ENCODE measurements around the gene TTC39A. TPM values are rescaled to one million over a fixed set of nuclear protein-coding genes. Genes with fewer than 3 reads are reported as not detected.

The TTC39A gene
- total and polyA plus RNA-seq, 2 of the 13 experiments (the other 11 are each of a cell fraction or from before 2014, with no cell fraction given), result 0.33 to 1.5 TPM

DNA sequence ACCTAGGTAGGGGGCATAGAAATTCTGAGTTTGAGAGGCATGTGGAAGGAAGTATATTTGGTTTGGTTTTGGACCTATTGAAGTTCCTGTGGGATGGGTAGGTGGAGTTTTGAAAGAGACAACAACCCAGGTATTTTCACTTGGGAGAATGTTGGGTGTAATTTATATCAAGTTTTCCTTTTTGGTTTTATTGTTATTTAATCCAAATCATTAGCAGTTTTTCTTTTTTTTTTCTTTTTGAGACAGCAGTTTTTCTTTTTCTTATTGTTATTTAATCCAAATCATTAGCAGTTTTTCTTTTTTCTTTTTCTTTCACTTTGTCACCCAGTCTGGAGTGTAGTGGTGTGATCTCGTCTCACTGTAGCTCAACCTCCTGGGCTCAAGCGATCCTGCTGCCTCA is 64.2 kb downstream of the TTC39A start:
- TF ChIP-seq, protein P1, sequence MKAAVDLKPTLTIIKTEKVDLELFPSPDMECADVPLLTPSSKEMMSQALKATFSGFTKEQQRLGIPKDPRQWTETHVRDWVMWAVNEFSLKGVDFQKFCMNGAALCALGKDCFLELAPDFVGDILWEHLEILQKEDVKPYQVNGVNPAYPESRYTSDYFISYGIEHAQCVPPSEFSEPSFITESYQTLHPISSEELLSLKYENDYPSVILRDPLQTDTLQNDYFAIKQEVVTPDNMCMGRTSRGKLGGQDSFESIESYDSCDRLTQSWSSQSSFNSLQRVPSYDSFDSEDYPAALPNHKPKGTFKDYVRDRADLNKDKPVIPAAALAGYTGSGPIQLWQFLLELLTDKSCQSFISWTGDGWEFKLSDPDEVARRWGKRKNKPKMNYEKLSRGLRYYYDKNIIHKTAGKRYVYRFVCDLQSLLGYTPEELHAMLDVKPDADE (CRISPR knock-in tag; IDR thresholded peaks at IDR 0.05), result no peak
- TF ChIP-seq SIN3A (IDR thresholded peaks at IDR 0.05; ENCODE audit: borderline replicate concordance, low read depth, low read length) (no peak), HDAC1 (CRISPR knock-in tag; IDR thresholded peaks at IDR 0.05) (no peak), ZNF816 (CRISPR knock-in tag; IDR thresholded peaks at IDR 0.05; ENCODE audit: borderline replicate concordance) (no peak), U2AF2 (IDR thresholded peaks at IDR 0.05; ENCODE audit: low read depth, low read length) (no peak), BRD4 (CRISPR knock-in tag; IDR thresholded peaks at IDR 0.05) (no peak), ZNF326 (CRISPR knock-in tag; IDR thresholded peaks at IDR 0.05; ENCODE audit: borderline replicate concordance) (no peak), ZNF496 (CRISPR knock-in tag; IDR thresholded peaks at IDR 0.05; ENCODE audit: insufficient replicate concordance) (no peak), SOX6 (IDR thresholded peaks at IDR 0.05) (no peak), SOX6 (CRISPR knock-in tag; IDR thresholded peaks at IDR 0.05) (no peak), MTA1 (CRISPR knock-in tag; IDR thresholded peaks at IDR 0.05; ENCODE audit: borderline replicate concordance) (no peak), TGIF2 (CRISPR knock-in tag; IDR thresholded peaks at IDR 0.05) (no peak), NFRKB (IDR thresholded peaks at IDR 0.05) (no peak), GTF3A (CRISPR knock-in tag; conservative IDR thresholded peaks at IDR 0.05) (no peak), ZNF768 (CRISPR knock-in tag; IDR thresholded peaks at IDR 0.05) (no peak), DR1 (CRISPR knock-in tag; IDR thresholded peaks at IDR 0.05) (no peak)
- TF ChIP-seq, protein P2, sequence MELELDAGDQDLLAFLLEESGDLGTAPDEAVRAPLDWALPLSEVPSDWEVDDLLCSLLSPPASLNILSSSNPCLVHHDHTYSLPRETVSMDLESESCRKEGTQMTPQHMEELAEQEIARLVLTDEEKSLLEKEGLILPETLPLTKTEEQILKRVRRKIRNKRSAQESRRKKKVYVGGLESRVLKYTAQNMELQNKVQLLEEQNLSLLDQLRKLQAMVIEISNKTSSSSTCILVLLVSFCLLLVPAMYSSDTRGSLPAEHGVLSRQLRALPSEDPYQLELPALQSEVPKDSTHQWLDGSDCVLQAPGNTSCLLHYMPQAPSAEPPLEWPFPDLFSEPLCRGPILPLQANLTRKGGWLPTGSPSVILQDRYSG (CRISPR knock-in tag; IDR thresholded peaks at IDR 0.05), result no peak
- TF ChIP-seq, protein P3, sequence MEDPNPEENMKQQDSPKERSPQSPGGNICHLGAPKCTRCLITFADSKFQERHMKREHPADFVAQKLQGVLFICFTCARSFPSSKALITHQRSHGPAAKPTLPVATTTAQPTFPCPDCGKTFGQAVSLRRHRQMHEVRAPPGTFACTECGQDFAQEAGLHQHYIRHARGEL (CRISPR knock-in tag; IDR thresholded peaks at IDR 0.05), result no peak
- TF ChIP-seq, protein P4, sequence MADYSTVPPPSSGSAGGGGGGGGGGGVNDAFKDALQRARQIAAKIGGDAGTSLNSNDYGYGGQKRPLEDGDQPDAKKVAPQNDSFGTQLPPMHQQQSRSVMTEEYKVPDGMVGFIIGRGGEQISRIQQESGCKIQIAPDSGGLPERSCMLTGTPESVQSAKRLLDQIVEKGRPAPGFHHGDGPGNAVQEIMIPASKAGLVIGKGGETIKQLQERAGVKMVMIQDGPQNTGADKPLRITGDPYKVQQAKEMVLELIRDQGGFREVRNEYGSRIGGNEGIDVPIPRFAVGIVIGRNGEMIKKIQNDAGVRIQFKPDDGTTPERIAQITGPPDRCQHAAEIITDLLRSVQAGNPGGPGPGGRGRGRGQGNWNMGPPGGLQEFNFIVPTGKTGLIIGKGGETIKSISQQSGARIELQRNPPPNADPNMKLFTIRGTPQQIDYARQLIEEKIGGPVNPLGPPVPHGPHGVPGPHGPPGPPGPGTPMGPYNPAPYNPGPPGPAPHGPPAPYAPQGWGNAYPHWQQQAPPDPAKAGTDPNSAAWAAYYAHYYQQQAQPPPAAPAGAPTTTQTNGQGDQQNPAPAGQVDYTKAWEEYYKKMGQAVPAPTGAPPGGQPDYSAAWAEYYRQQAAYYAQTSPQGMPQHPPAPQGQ (CRISPR knock-in tag; IDR thresholded peaks at IDR 0.05; ENCODE audit: borderline replicate concordance), result no peak
- TF ChIP-seq, protein P5, sequence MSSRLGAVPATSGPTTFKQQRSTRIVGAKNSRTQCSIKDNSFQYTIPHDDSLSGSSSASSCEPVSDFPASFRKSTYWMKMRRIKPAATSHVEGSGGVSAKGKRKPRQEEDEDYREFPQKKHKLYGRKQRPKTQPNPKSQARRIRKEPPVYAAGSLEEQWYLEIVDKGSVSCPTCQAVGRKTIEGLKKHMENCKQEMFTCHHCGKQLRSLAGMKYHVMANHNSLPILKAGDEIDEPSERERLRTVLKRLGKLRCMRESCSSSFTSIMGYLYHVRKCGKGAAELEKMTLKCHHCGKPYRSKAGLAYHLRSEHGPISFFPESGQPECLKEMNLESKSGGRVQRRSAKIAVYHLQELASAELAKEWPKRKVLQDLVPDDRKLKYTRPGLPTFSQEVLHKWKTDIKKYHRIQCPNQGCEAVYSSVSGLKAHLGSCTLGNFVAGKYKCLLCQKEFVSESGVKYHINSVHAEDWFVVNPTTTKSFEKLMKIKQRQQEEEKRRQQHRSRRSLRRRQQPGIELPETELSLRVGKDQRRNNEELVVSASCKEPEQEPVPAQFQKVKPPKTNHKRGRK (CRISPR knock-in tag; IDR thresholded peaks at IDR 0.05), result no peak
- BruUV-seq (replicated peaks), result no TSS peak
- CTCF ChIA-PET (ENCODE audit: low intra/inter-chr PET ratio, low total read pairs), result no interaction called here

More for the DNA sequence above, 64.2 kb downstream of the TTC39A start:
- no peaks in the 10 kb centered on the region for H3K9me3 ChIP-seq (ENCODE audit: low read length)
- POLR2A ChIA-PET, result no interaction called here
- no peak overlapping the region for H3K9ac ChIP-seq (ENCODE audit: insufficient read depth, low read depth, low read length)
- no peak overlapping the region for H3K4me3 ChIP-seq (replicated peaks in 1 of 3; ENCODE audit: insufficient read depth in 1 of 3, low read depth in 2 of 3, low read length in 3 of 3)
- in situ Hi-C loops (cut with HindIII; ENCODE audit: extremely low pct_ligation_motif_present, low pct_unique_long_range_greater_than_20kb), result no loop called here
- 95% methylated on average over 2 of the region's 2 CpGs for WGBS (ENCODE audit: low lambda C conversion rate)
- no peak for ATAC-seq
- no peak for FAIRE-seq
- DNase-seq (ENCODE audit: low spot score), result no peak
- H3K4me2 ChIP-seq (ENCODE audit: low read depth, low read length), result no peak overlapping the region
- no peaks in the 10 kb centered on the region for H3K27me3 ChIP-seq (ENCODE audit: control insufficient read depth in 1 of 2, insufficient read depth in 2 of 2, low read length in 2 of 2)
- no peaks in the 10 kb centered on the region for H3K4me1 ChIP-seq (ENCODE audit: insufficient read depth, low read length)
- intact Hi-C loops (cut with micrococcal nuclease; ENCODE audit: unreplicated experiment), result no loop called here
- no peak overlapping the region for H3K27ac ChIP-seq (ENCODE audit: extremely low read length, insufficient read depth, low read length)
- peaks cover 32% of the 10 kb centered on the region for H3K79me2 ChIP-seq (ENCODE audit: insufficient read depth, low read length)
- peaks cover 23% of the 10 kb centered on the region; the same call in 1 of the 2 replicates for H4K20me1 ChIP-seq (ENCODE audit: insufficient read depth, low read length)
- H3K36me3 ChIP-seq (replicated peaks in 1 of 2; ENCODE audit: control insufficient read depth in 1 of 2, insufficient read depth in 2 of 2, low read length in 2 of 2), result peaks cover 3 to 9% of the 10 kb centered on the region in 2 experiments; a peak in 4 of 5 replicates
- no peak overlapping the region for H2AFZ ChIP-seq (ENCODE audit: low read length)
